LNCaP clone FGC (cell line): Measurements from ENCODE around the gene ZNF689.

Source experiments
- DNase-seq: peaks from one replicate; pipeline ENCODE4 v3.0.0-alpha.2; 2011; ENCODE audit warnings: low read depth
- H3K4me3 ChIP-seq: 2 replicates; pipeline ENCODE4 v1.5.1; 2011; ENCODE audit warnings: mild to moderate bottlenecking, low read depth, low read length, control low read depth
- TF ChIP-seq, protein P1 (sequence below): IDR thresholded peaks from 2 replicates; pipeline ENCODE4 v1.5.1; 2012; ENCODE audit warnings: mild to moderate bottlenecking; ENCODE audit not compliant: control insufficient read depth, insufficient read depth; ENCODE audit errors: extremely low read depth

ZNF689 gene

DNA sequence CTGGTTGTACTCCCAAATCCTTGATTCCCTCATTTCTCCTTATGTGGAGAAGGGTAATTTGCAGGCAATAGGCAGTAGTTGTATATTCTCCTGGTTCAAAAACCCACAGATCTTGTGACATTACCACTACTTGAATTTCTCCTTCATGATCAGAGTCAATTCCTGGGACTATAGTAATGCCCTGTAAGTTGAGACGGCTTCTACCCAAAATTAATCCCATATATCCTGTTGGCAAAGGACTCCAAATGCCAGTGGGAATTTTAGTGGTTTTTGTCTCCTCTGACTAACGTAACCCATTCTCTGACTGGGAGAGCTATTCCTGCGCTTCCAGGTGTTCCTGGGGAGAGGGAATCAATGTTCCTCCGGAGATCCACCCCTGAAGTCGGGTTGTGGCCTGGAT lies 11.6 kb upstream of the ZNF689 start:
- no peak for DNase-seq
- TF ChIP-seq, protein P1, sequence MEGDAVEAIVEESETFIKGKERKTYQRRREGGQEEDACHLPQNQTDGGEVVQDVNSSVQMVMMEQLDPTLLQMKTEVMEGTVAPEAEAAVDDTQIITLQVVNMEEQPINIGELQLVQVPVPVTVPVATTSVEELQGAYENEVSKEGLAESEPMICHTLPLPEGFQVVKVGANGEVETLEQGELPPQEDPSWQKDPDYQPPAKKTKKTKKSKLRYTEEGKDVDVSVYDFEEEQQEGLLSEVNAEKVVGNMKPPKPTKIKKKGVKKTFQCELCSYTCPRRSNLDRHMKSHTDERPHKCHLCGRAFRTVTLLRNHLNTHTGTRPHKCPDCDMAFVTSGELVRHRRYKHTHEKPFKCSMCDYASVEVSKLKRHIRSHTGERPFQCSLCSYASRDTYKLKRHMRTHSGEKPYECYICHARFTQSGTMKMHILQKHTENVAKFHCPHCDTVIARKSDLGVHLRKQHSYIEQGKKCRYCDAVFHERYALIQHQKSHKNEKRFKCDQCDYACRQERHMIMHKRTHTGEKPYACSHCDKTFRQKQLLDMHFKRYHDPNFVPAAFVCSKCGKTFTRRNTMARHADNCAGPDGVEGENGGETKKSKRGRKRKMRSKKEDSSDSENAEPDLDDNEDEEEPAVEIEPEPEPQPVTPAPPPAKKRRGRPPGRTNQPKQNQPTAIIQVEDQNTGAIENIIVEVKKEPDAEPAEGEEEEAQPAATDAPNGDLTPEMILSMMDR: no peak
- H3K4me3 ChIP-seq: no peak overlapping the region

DNA sequence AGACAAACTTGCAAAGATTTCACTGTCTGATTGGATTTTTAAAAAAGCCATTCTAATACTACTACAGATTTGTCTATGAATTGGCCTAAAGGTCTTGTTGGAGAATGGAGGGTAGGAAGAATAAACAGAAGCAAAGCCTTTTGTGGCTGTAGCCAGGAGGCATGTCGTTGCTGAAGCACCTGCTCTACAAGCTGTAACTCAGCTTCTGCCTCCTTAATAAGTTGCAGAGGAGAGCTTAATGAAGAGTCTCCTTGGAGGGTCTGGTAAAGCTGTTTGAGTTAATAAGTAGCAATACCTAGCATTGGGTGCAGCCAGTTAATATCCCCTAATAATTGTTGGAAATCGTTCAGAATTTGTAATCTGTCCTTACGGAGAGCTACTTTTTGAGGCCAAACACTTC lies 10.0 kb upstream of the ZNF689 start:
- H3K4me3 ChIP-seq: no peak overlapping the region
- TF ChIP-seq, protein P1: no peak
- DNase-seq: no peak

DNA sequence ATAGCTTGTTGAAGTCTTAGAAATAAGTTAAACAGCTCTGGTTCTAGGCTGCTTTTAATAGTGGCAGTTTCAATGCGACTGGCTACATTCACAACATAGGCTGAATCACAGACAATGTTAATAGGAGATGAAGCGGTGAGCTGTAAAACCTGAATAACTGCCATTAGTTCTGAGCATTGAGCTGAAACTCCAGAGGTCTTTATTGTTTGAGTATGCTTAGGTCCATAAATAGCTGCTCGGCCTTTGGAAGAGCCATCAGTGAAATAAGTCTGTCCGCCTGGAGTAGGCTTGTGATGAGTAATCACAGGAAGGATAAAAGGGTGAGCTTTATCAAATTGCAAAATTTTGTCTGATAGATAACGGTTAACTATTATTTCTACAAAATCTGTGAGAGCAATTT lies 9.4 kb upstream of the ZNF689 start:
- TF ChIP-seq, protein P1: no peak
- no peak overlapping the region for H3K4me3 ChIP-seq
- DNase-seq: no peak

DNA sequence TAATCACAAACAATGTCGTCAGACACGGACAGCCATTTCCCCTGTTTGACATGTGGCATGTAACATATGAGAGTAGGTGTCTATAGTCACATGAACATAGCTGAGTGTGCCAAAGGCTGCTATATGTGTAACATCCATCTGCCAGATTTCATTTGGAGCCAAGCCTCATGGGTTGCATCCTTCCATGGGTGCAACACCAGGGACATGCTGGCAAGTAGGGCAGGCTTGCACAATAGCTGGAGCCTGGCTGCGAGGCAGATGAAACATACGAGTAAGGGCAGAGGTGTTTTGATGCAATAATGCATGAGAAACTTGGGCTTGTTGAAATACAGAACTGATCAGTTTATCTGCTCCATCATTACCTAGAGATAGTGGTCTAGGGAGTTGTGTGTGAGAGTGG lies 9.0 kb upstream of the ZNF689 start:
- TF ChIP-seq, protein P1: no peak
- DNase-seq: no peak

DNA sequence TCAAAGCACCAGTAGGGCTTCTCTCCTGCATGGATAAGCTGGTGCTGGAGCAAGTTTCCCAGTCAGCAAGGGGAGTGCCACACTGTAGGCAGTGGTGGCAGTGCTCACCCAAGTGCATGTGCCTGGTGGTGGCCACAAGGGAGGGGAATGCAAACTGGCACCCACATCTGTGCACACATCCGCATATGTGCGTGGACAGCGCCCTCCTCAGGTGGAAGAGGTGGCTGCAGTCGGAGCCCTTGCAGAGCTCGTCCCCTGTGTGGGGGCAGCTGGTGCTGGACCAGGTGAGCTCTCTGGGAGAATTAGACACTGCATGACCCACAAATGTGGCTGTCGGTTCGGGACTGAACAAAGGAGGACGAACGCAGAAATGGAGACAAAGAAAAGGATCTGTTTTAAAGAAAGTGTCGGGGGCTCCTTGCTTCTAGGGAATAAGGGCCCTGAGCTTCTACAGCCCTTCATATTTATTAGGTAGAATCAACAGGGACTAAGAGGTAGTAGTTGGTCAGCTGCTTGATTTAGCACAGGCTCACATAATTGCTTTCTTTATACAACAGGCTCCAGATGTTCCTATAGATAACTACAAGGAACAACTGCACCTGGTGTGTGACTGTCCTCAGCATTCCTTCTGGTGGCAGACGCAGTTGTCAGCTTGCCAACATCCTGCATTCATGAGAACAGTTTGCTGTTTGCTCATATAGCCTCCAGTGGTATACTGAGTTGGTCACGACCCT lies 5.3 kb upstream of the ZNF689 start:
- no peak overlapping the region for H3K4me3 ChIP-seq
- DNase-seq: no peak
- TF ChIP-seq, protein P1: peak; percentile 9; the same call in 1 of the 2 replicates

More for the DNA sequence above, 9.0 kb upstream of the ZNF689 start:
- H3K4me3 ChIP-seq: no peak overlapping the region

DNA sequence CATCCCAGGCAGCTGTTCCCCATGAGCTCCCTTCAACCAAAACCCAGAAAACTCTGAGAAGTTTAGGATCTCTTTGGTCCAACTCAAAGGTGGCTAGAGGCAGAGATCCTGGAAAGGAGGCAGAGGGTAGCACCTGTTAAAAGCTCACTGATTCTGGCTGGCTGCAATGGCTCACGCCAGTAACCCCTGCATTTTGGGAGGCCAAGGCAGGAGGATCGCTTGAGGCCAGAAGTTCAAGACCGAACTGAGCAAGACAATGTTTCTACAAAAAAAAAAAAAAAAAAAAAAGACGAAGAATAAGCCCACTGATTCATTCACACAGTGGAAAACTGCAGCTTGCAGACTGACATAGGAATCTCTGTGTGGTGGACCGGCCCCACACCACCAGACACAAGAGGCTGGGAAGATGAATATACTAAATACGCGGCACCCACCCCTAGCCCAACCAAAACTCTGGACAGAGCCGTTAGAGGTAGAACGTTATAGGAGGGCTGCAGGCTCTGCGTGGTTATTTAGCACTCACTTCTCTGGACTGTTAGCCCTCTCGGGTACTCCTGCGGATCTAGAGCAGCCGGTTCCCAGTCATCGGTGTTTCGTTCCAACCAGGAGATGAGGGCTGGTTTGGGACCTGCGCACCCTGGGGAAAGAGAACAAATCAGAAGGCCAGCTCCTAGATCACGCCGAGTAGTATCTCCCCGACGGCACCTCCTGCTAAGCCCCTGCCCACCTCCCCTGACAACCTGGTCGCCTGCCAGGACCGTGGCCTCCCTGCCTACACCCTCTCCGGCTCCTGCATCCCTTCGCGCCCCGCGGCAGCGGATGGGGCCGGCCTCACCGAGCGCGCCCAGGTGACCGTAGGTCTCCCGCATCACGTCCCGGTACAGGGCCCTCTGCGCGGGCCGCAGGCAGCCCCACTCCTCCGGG lies 925 bp downstream of the ZNF689 start:
- TF ChIP-seq, protein P1: no peak
- DNase-seq: no peak
- H3K4me3 ChIP-seq: peak overlapping the region; percentile 83
